ENCODE results near the gene HOXA2. TPM values are rescaled to one million over a fixed set of nuclear protein-coding genes. Genes with fewer than 3 reads are reported as not detected.

Gene HOXA2
- total RNA-seq, 1 experiment from 2014 or later: not detected

DNA sequence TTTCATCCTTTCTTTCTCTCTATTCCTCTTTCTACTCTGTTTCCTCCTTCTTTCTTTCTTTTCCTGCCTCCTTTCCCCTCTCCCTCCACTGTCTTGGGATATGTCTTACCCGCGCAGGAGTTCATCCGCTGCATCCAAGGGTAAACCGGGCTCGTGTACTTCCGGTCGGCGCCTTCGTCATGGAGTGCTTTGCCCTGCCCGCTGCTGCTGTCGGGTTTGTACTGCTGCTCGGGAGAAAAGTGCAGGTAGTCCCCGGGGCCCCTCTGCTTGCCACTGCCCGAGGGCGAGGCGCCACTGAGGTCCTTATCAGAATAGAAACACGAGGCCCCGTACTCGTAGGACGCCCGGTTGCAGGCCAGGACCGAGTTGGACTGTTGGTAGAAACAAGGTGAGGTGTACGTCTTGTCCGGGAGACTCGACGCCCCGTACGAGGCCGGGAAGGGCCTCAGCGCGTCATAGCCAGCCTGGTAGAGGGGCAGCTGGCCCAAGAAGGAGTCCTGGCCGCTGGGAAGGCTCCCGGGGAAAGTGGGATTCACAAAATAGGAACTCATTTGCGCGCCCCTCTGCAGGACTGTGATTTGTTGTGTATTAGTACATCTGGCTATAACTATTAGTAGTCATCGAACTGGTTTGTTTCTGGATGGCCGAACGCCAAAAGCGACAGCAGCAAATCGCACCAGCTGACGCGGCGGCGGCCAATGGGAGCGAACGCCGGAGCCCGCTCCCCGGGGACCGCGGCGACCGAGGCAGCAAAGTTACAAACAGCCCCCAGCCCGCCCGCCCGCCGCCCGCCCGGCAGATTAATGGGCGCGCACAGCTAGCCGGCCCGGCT, 44.9 kb upstream of the HOXA2 start, which contains the start of gene HOXA6:
TSS of gene HOXA6 (minus strand) at position 576 of the 832 bp plus-strand sequence. CDS start at position 551, 25 bp downstream.
- Histone ChIP-seq H3K9me3 (ENCODE audit: low read depth, low read length, poor library complexity, severe bottlenecking) (no peaks in the 10 kb centered on the region), H3K27me3 (replicated peaks; ENCODE audit: insufficient read depth, low read depth, low read length, poor library complexity) (peaks cover 94% of the 10 kb centered on the region), H3K27ac (ENCODE audit: low read depth, low read length, poor library complexity, severe bottlenecking) (no peak within 1 kb of the TSS), H3K4me3 (ENCODE audit: low read depth, low read length, poor library complexity, severe bottlenecking) (peak within 1 kb of the TSS; percentile 24), H3K36me3 (ENCODE audit: insufficient read depth, low read length, poor library complexity, severe bottlenecking) (no peaks in the 10 kb centered on the region), H3K4me1 (ENCODE audit: insufficient read depth, low read length, poor library complexity, severe bottlenecking) (peaks cover 14% of the 10 kb centered on the region)
- peak; percentile 61 for TF ChIP-seq EZH2 (IDR thresholded peaks at IDR 0.05; ENCODE audit: borderline replicate concordance, low read depth, low read length, poor library complexity, severe bottlenecking)
- TF ChIP-seq, protein P1, sequence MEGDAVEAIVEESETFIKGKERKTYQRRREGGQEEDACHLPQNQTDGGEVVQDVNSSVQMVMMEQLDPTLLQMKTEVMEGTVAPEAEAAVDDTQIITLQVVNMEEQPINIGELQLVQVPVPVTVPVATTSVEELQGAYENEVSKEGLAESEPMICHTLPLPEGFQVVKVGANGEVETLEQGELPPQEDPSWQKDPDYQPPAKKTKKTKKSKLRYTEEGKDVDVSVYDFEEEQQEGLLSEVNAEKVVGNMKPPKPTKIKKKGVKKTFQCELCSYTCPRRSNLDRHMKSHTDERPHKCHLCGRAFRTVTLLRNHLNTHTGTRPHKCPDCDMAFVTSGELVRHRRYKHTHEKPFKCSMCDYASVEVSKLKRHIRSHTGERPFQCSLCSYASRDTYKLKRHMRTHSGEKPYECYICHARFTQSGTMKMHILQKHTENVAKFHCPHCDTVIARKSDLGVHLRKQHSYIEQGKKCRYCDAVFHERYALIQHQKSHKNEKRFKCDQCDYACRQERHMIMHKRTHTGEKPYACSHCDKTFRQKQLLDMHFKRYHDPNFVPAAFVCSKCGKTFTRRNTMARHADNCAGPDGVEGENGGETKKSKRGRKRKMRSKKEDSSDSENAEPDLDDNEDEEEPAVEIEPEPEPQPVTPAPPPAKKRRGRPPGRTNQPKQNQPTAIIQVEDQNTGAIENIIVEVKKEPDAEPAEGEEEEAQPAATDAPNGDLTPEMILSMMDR (conservative IDR thresholded peaks at IDR 0.05; ENCODE audit: low read depth, low read length): no peak
- DNase-seq (ENCODE audit: low spot score): peak; percentile 30
- no TSS peak for BruUV-seq (replicated peaks)
- POLR2A ChIA-PET (ENCODE audit: low non-redundant PET): no interaction called here
- intact Hi-C loops (cut with micrococcal nuclease; ENCODE audit: unreplicated experiment): no loop called here
- CTCF ChIA-PET: no interaction called here

GRCh38 chr7:27146491-27147198, 44.2 kb upstream of the HOXA2 start:
- BruUV-seq (replicated peaks): no TSS peak
- intact Hi-C loops (cut with micrococcal nuclease; ENCODE audit: unreplicated experiment): no loop called here
- POLR2A ChIA-PET (ENCODE audit: low non-redundant PET): no interaction called here
- CTCF ChIA-PET: no interaction called here
- TF ChIP-seq EZH2 (IDR thresholded peaks at IDR 0.05; ENCODE audit: borderline replicate concordance, low read depth, low read length, poor library complexity, severe bottlenecking): no peak
- TF ChIP-seq, protein P1 (conservative IDR thresholded peaks at IDR 0.05; ENCODE audit: low read depth, low read length): no peak
- Histone ChIP-seq H3K36me3 (ENCODE audit: insufficient read depth, low read length, poor library complexity, severe bottlenecking) (no peaks in the 10 kb centered on the region), H3K4me1 (ENCODE audit: insufficient read depth, low read length, poor library complexity, severe bottlenecking) (peaks cover 14% of the 10 kb centered on the region), H3K4me3 (ENCODE audit: low read depth, low read length, poor library complexity, severe bottlenecking) (no peak overlapping the region), H3K27me3 (replicated peaks; ENCODE audit: insufficient read depth, low read depth, low read length, poor library complexity) (peaks cover 94% of the 10 kb centered on the region), H3K27ac (ENCODE audit: low read depth, low read length, poor library complexity, severe bottlenecking) (no peak overlapping the region), H3K9me3 (ENCODE audit: low read depth, low read length, poor library complexity, severe bottlenecking) (no peaks in the 10 kb centered on the region)
- DNase-seq (ENCODE audit: low spot score): no peak

DNA sequence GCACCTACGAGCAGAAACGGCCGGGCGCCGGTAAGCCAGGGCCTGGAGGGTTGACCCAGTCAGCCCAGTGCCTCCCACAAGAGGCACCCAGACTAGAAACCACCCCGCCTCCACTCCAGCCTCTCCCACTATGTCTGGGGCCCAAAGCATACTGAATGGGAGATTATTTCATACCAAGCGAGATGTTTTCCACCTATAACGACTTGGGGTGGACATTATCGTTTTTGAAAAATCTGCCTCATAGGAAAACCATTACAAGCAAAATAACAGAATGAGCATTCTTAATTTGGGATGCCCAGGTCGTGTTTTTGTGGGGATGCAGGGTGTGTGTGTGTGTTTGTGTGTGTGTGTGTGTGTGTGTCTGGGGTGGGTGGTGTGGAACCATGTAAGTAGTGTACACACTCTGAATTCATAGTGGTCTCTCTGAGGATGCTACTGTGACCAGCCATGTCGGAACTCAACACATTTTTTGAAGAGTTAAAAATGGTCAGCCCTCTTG, 43.5 kb upstream of the HOXA2 start:
- Histone ChIP-seq H3K4me3 (ENCODE audit: low read depth, low read length, poor library complexity, severe bottlenecking) (no peak overlapping the region), H3K4me1 (ENCODE audit: insufficient read depth, low read length, poor library complexity, severe bottlenecking) (peaks cover 14% of the 10 kb centered on the region), H3K27ac (ENCODE audit: low read depth, low read length, poor library complexity, severe bottlenecking) (no peak overlapping the region), H3K36me3 (ENCODE audit: insufficient read depth, low read length, poor library complexity, severe bottlenecking) (no peaks in the 10 kb centered on the region), H3K27me3 (replicated peaks; ENCODE audit: insufficient read depth, low read depth, low read length, poor library complexity) (peaks cover 94% of the 10 kb centered on the region), H3K9me3 (ENCODE audit: low read depth, low read length, poor library complexity, severe bottlenecking) (no peaks in the 10 kb centered on the region)
- ChIA-PET POLR2A (ENCODE audit: low non-redundant PET) (no interaction called here), CTCF (no interaction called here)
- no TSS peak for BruUV-seq (replicated peaks)
- intact Hi-C loops (cut with micrococcal nuclease; ENCODE audit: unreplicated experiment): no loop called here
- no peak for TF ChIP-seq EZH2 (IDR thresholded peaks at IDR 0.05; ENCODE audit: borderline replicate concordance, low read depth, low read length, poor library complexity, severe bottlenecking)
- TF ChIP-seq, protein P1 (conservative IDR thresholded peaks at IDR 0.05; ENCODE audit: low read depth, low read length): no peak
- DNase-seq (ENCODE audit: low spot score): no peak
